Common myeloid progenitor, CD34-positive (primary cell): ENCODE data around the gene LYPD5.
A peak's percentile ranks its signal among the peaks of the same experiment; 100 is the strongest.
"Not testable (repeated sequence)": the region's sequence is repeated elsewhere in the genome, so short reads cannot be mapped to it uniquely, and the experiment has no call there.

Source experiments
- CTCF ChIA-PET: fragments of 350-600 bp; sonication (Branson Sonifier 250); formaldehyde crosslinking; loops from one replicate; lab custom pipeline; 2021; ENCODE audit warnings: antibody characterized with exemption; lab: Charles Lee
- POLR2A ChIA-PET: fragments of 350-600 bp; sonication (Branson Sonifier 250); formaldehyde crosslinking; loops from one replicate; lab custom pipeline; 2021; ENCODE audit warnings: antibody characterized with exemption; lab: Charles Lee
- DNase-seq, 3 donors: peaks; one replicate each; pipeline versions ENCODE4 v3.0.0 to v3.0.0-alpha.2; 2013
- H3K27ac ChIP-seq, 2 experiments: 1 replicate in 1 of 2; 2 replicates in 1 of 2; pipeline ENCODE4 v1.7.0; 2013; ENCODE audit warnings: inconsistent platforms in 2 of 2, low read length in 2 of 2, mild to moderate bottlenecking in 2 of 2, low read depth in 1 of 2, moderate library complexity in 1 of 2; ENCODE audit not compliant: severe bottlenecking in 2 of 2, insufficient read depth in 1 of 2, poor library complexity in 1 of 2
- H3K27me3 ChIP-seq, 5 experiments: replicated peaks in 2 of 5; 1 replicate in 3 of 5; 2 replicates in 2 of 5; pipeline versions ENCODE4 v1.6.1 to v1.7.0; 2013; ENCODE audit warnings: low read length in 4 of 5, mild to moderate bottlenecking in 2 of 5, moderate library complexity in 2 of 5, inconsistent platforms in 1 of 5; ENCODE audit not compliant: insufficient read depth in 5 of 5, control insufficient read depth in 4 of 5
- H3K36me3 ChIP-seq, 4 experiments: 1 replicate in 2 of 4; 2 replicates in 2 of 4; pipeline versions ENCODE4 v1.6.1 to v1.7.0; 2013; ENCODE audit warnings: low read length in 3 of 4, control low read depth in 1 of 4, mild to moderate bottlenecking in 1 of 4; ENCODE audit not compliant: control insufficient read depth in 4 of 4, insufficient read depth in 4 of 4
- H3K4me1 ChIP-seq, 4 experiments: 1 replicate in 3 of 4; 2 replicates in 1 of 4; pipeline versions ENCODE4 v1.6.1 to v1.7.1; 2013; ENCODE audit warnings: low read length in 3 of 4, mild to moderate bottlenecking in 3 of 4, control low read depth in 1 of 4, inconsistent platforms in 1 of 4, moderate library complexity in 1 of 4; ENCODE audit not compliant: control insufficient read depth in 4 of 4, insufficient read depth in 4 of 4; ENCODE audit errors: control extremely low read depth in 1 of 4
- H3K4me3 ChIP-seq, 7 experiments: 1 replicate in 4 of 7; 2 replicates in 3 of 7; pipeline versions ENCODE4 v1.5.1 to v1.7.0; 2013; ENCODE audit warnings: mild to moderate bottlenecking in 7 of 7, low read length in 6 of 7, moderate library complexity in 6 of 7, inconsistent platforms in 2 of 7, low read depth in 2 of 7, control low read depth in 1 of 7; ENCODE audit not compliant: insufficient read depth in 4 of 7, control insufficient read depth in 1 of 7; ENCODE audit errors: extremely low read depth in 1 of 7
- H3K9me3 ChIP-seq, 5 experiments: 1 replicate in 4 of 5; 2 replicates in 1 of 5; pipeline versions ENCODE4 v1.6.1 to v1.7.1; 2013; ENCODE audit warnings: low read length in 4 of 5, mild to moderate bottlenecking in 2 of 5, inconsistent platforms in 1 of 5, low read depth in 1 of 5, moderate library complexity in 1 of 5; ENCODE audit not compliant: control insufficient read depth in 4 of 5, insufficient read depth in 2 of 5; ENCODE audit errors: control extremely low read depth in 1 of 5
- WGBS: methylation state at CpG from one replicate; pipeline ENCODE4 v1.1.5; 2013; ENCODE audit not compliant: insufficient coverage; 5-methylcytosine and 5-hydroxymethylcytosine counted together

Gene LYPD5

DNA sequence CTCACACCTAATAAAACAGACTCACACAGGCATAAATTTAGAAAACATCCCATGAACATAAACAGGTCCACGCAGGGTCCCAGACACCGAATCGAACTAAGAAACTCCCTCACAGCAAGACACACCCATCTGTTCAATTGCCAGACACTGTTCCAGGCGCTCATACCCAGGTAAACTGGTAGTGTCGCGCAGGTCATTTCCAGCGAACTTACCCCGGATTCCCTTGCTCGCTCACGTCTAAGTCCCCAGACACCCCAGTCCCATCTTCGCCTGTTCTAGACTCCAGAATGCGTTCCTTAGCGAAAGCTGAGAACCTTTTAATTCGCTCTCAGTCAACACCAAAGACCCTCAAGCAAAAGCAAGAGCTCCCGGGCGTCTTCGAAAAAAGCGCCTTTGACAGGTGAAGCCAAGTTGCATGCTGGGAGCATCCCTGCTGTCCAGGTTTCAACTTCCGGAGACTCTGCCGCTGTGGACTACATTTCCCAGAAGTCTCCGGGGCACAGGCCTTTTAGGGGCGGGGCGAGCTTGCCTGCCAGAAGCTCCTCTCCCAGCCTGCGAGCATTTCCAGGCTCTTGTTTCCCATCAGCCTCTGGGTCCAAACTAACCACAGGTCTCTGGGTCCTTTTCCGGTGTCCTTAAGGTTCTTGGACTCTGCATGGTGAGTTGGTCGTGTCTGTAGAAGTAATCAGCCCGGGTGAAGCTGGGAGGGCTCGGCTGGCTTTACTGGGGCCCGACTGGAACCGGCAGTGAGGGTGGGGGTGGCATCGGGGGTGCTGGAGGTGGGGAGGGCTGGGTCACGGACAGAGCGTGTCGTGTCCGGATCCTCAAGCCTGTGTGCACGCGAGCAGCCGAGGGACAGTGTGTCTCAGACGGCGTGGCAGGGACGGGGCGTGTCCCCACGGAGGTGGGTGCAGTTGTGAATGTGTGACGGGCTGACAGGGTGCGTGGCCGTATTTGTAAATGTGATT, 24.8 kb upstream of the LYPD5 start, which contains the start of gene ZNF283:
Gene ZNF283 (plus strand): TSS at position 535 of the 968 bp plus-strand sequence. CDS start 6,184 bp downstream, outside the sequence.
- Histone ChIP-seq H3K36me3 (peaks cover 8 to 30% (median 20%) of the 10 kb centered on the region in 4 experiments), H3K9me3 (peaks cover 0 to 15% (median 6%) of the 10 kb centered on the region in 5 experiments), H3K4me1 (peaks cover 0 to 15% (median 9%) of the 10 kb centered on the region in 4 experiments), H3K27me3 (peaks cover 0 to 5% (median 0%) of the 10 kb centered on the region in 5 experiments), H3K4me3 (peak within 1 kb of the TSS; percentile 65 to 94 (median 85)), H3K27ac (peak within 1 kb of the TSS in 1 of 2 experiments; percentile 63)
- DNase-seq: peak; percentile 73 to 79 (median 76)
- ChIA-PET CTCF (no interaction called here), POLR2A (no interaction called here)
- 11% methylated on average over 42 of the region's 46 CpGs for WGBS

DNA sequence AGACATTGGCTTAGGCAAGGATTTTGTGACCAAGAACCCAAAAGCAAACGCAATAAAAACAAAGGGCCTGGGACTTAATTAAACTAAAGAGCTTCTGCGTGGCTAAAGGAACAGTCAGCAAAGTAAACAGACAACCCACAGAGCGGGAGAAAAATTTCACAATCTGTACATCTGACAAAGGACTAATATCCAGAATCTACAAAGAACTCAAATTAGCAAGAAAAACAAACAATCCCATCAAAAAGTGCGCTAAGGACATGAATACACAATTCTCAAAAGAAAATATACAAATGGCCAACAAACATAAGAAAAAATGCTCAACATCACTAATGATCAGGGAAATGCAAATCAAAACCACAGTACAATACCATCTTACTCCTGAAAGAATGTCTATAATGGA, 22.3 kb upstream of the LYPD5 start:
- H3K27ac ChIP-seq, CTCF ChIA-PET, H3K4me3 ChIP-seq, DNase-seq, H3K36me3 ChIP-seq, POLR2A ChIA-PET: not testable (repeated sequence)
- Histone ChIP-seq H3K4me1 (peaks cover 0 to 27% (median 17%) of the 10 kb centered on the region in 4 experiments), H3K9me3 (peaks cover 0 to 15% (median 1%) of the 10 kb centered on the region in 5 experiments), H3K27me3 (peaks cover 0 to 18% (median 15%) of the 10 kb centered on the region in 5 experiments)
- WGBS: 52% methylated on average over 3 of the region's 4 CpGs

DNA sequence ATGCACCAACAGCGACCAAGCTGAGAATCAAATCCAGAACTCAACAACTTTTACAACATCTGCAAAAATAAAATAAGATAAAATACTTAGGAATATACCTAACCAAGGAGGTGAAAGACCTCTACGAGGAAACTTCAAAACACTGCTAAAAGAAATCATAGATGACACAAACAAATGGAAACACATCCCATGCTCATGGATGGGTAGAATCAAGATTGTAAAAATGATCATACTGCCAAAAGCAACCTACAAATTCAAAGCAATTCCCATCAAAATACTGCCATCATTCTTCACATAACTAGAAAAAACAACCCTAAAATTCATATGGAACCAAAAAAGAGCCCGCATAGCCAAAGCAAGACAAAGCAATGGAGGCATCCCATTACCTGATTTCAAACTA, 21.6 kb upstream of the LYPD5 start:
- H3K4me3 ChIP-seq, POLR2A ChIA-PET, CTCF ChIA-PET: not testable (repeated sequence)

DNA sequence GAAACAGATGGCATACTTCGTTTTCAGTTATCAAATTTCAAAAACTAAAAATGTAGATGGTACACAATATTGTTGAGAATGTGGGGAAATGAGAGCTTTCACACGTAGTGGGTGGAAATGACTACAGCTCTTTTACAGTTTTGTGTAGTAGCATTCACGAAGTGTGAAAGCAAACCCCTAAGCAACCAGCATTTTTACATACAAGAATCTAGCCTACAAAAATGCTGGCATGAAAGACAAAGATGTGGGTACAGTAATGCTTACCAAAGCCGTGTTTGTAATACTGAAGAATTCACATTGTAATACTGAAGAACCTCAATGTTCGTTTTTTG, 18.6 kb upstream of the LYPD5 start:
- H3K9me3 ChIP-seq: peaks cover 0 to 16% (median 0%) of the 10 kb centered on the region in 5 experiments
- ChIA-PET POLR2A (no interaction called here), CTCF (interaction anchor here (0.6 kb wide), 1 partner anchor 13 kb away, joined by 3 read pairs; no protein-coding TSS in a partner anchor)

More for the DNA sequence above, 21.6 kb upstream of the LYPD5 start:
- DNase-seq, H3K27ac ChIP-seq, H3K36me3 ChIP-seq: not testable (repeated sequence)
- H3K4me1 ChIP-seq: peaks cover 0 to 27% (median 17%) of the 10 kb centered on the region in 4 experiments
- H3K27me3 ChIP-seq: peaks cover 0 to 20% (median 15%) of the 10 kb centered on the region in 5 experiments
- 60% methylated on average over 1 of the region's 3 CpGs for WGBS
- H3K9me3 ChIP-seq: peaks cover 0 to 16% (median 0%) of the 10 kb centered on the region in 5 experiments

DNA sequence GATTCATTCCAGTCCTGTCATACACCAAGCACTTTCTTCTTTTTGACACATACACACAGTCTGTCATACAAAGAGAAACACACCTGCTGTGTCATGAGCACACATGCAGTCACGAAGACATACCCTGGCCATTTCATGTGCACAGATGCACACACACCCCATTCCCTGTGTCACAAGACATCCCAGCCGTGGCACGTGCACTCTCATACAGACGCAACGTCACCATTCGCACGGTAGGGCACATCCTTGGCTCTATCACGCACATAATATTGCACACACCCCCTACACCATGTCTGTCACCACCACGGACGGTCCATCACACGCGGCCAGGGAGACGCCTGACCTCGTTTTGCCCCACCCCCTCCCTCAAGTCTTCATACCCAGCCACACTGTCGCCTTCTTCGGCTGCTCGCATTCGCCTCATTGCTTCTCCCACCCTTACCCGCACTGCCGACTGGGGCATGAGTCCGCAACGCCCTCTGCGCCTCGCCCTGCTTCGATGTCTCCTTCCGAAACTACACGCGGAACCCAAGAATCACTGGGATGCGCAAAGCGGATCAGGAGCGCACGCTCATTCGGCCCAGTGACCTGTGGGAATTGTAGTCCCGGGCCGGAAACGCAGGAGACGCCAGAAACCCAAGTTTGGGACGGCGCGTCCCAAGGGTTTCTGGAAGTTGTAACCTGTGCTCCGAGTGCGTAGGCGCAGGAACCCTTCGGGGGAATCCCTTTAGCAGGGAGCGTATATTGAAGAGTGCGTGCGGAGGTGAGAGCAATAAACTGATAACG, 18.0 kb upstream of the LYPD5 start:
- WGBS: 16% methylated on average over 37 of the region's 48 CpGs
- Histone ChIP-seq H3K9me3 (peaks cover 0 to 16% (median 0%) of the 10 kb centered on the region in 5 experiments), H3K27ac (no peak overlapping the region), H3K4me3 (peak overlapping the region; percentile 25 to 77 (median 55)), H3K27me3 (peaks cover 0 to 23% (median 15%) of the 10 kb centered on the region in 5 experiments), H3K4me1 (peaks cover 0 to 14% (median 8%) of the 10 kb centered on the region in 4 experiments), H3K36me3 (no peaks in the 10 kb centered on the region)
- ChIA-PET CTCF (interaction anchor here (0.6 to 2.0 kb wide), 2 partner anchors 10 to 13 kb away, joined by 3 to 11 read pairs; no protein-coding TSS in a partner anchor), POLR2A (no interaction called here)
- DNase-seq: peak; percentile 26 to 86 (median 84)

More for the DNA sequence above, 18.6 kb upstream of the LYPD5 start:
- no peak for DNase-seq
- H3K4me1 ChIP-seq: peaks cover 0 to 14% (median 8%) of the 10 kb centered on the region in 4 experiments
- H3K27me3 ChIP-seq: peaks cover 0 to 23% (median 15%) of the 10 kb centered on the region in 5 experiments
- no peaks in the 10 kb centered on the region for H3K36me3 ChIP-seq
- no peak overlapping the region for H3K27ac ChIP-seq
- WGBS: 80% methylated on average over 1 of the region's 5 CpGs
- H3K4me3 ChIP-seq: peak overlapping the region in 5 of 7 experiments; percentile 52 to 77 (median 64)

DNA sequence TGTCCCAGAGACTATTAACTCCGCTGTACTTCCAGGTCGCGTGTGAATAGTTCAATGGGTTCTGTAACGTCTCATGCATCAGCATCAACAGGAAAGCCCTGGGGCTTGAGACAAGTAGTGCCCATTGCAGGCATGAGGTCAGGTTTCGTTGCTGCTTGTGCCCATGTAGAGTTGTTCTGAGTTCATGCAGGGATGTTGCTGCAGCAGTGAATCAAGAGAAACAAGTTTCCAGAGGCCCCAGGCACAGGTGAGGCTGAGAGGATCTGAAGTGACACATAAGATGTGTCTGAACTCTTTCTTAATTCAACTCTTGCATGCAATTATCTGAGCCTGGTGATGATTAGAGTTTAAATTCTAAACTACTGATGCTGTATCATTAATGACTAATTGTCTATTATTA, 16.3 kb upstream of the LYPD5 start:
- H3K4me1 ChIP-seq: peaks cover 0 to 14% (median 8%) of the 10 kb centered on the region in 4 experiments
- no peaks in the 10 kb centered on the region for H3K36me3 ChIP-seq
- no peak overlapping the region for H3K4me3 ChIP-seq
- H3K9me3 ChIP-seq: peaks cover 0 to 16% (median 0%) of the 10 kb centered on the region in 5 experiments
- WGBS: 95% methylated on average over 5 of the region's 5 CpGs
- H3K27me3 ChIP-seq: peaks cover 0 to 23% (median 15%) of the 10 kb centered on the region in 5 experiments
- no peak overlapping the region for H3K27ac ChIP-seq
- POLR2A ChIA-PET: no interaction called here
- CTCF ChIA-PET: interaction anchor here (2.0 kb wide), 1 partner anchor 8 kb away, joined by 11 read pairs; no protein-coding TSS in a partner anchor
- DNase-seq: no peak
